GM20000 (cell line): ENCODE measurements around the gene ROBO2.

Experiments used
- DNase-seq: peaks from one replicate; pipeline ENCODE4 v3.0.0; 2012; ENCODE audit warnings: low spot score
- CTCF ChIP-seq: IDR thresholded peaks from 2 replicates; pipeline ENCODE4 v1.5.1; 2012; ENCODE audit warnings: mild to moderate bottlenecking, control low read depth; ENCODE audit errors: extremely low read depth, missing control alignments

The ROBO2 gene

GRCh38 chr3:77599948-77600347 is 560.0 kb downstream of the ROBO2 start:
- TF ChIP-seq CTCF = no peak
- no peak for DNase-seq

GRCh38 chr3:77601823-77602415 is 562.0 kb downstream of the ROBO2 start:
- TF ChIP-seq CTCF = no peak
- DNase-seq = no peak

- no peak for TF ChIP-seq CTCF
- DNase-seq = no peak
Measured at GRCh38 chr3:77602722-77603121, 562.8 kb downstream of the ROBO2 start.

- TF ChIP-seq CTCF = no peak
- no peak for DNase-seq
Measured at GRCh38 chr3:77605308-77605707, 565.4 kb downstream of the ROBO2 start.

- no peak for DNase-seq
Measured at GRCh38 chr3:77605865-77606264, 566.0 kb downstream of the ROBO2 start.

GRCh38 chr3:77606372-77606771 is 566.5 kb downstream of the ROBO2 start:
- no peak for TF ChIP-seq CTCF
- DNase-seq = no peak

More at GRCh38 chr3:77605865-77606264, 566.0 kb downstream of the ROBO2 start:
- no peak for TF ChIP-seq CTCF

GRCh38 chr3:77618686-77619085 is 578.8 kb downstream of the ROBO2 start:
- no peak for TF ChIP-seq CTCF
- DNase-seq = no peak

GRCh38 chr3:77620009-77620408 is 580.1 kb downstream of the ROBO2 start:
- DNase-seq = no peak
- no peak for TF ChIP-seq CTCF
